Gastroesophageal sphincter (tissue), 4 donors: ENCODE measurements around the gene BBS1. TPM values are rescaled to one million over a fixed set of nuclear protein-coding genes. Genes with fewer than 3 reads are reported as not detected.

Experiments used
- ATAC-seq: fragments of 150-250 bp; one replicate; pipeline ENCODE4 v1.9.1; 2016; ENCODE audit warnings: mild to moderate bottlenecking, moderate library complexity
- H3K27ac ChIP-seq, 4 donors: fragments of 200-600 bp; sonication (generic) in 3 of 4; 1 replicate in 3 of 4; 2 replicates in 1 of 4; pipeline ENCODE4 v1.5.1; 2016 to 2019
- H3K27me3 ChIP-seq: fragments of 200-600 bp; sonication (generic); one replicate; pipeline ENCODE4 v1.5.1; 2019
- H3K36me3 ChIP-seq, 2 donors: fragments of 200-600 bp; sonication (generic); one replicate each; pipeline ENCODE4 v1.5.1; 2019; ENCODE audit warnings: control low read depth in 1 of 2
- H3K4me1 ChIP-seq, 3 donors: fragments of 200-600 bp; sonication (generic); 1 replicate in 2 of 3; 2 replicates in 1 of 3; pipeline ENCODE4 v1.5.1; 2016 to 2019; ENCODE audit warnings: control low read depth in 2 of 3
- H3K4me3 ChIP-seq, 2 donors: fragments of 200-600 bp; sonication (generic); one replicate each; pipeline ENCODE4 v1.5.1; 2019; ENCODE audit warnings: mild to moderate bottlenecking in 1 of 2, moderate library complexity in 1 of 2
- H3K9me3 ChIP-seq, 3 donors: fragments of 200-600 bp; sonication (generic); one replicate each; pipeline ENCODE4 v1.5.1; 2017 to 2019; ENCODE audit warnings: control low read depth in 2 of 3
- CTCF ChIP-seq, 4 experiments: fragments of 200-600 bp in 2 of 4; fragments of 450-650 bp in 2 of 4; sonication (generic) in 1 of 4; IDR thresholded peaks; one replicate each; pipeline ENCODE4 v1.5.1; 2017 to 2019; ENCODE audit warnings: antibody characterized with exemption in 4 of 4, mild to moderate bottlenecking in 2 of 4, moderate library complexity in 2 of 4
- EP300 ChIP-seq: sonication (generic); formaldehyde crosslinking; IDR thresholded peaks from one replicate; pipeline ENCODE4 v1.6.1; 2017; ENCODE audit warnings: antibody characterized with exemption, mild to moderate bottlenecking
- POLR2A ChIP-seq, 2 donors: fragments of 450-650 bp; IDR thresholded peaks; one replicate each; pipeline ENCODE4 v1.6.1; 2017; ENCODE audit warnings: antibody characterized with exemption in 2 of 2, mild to moderate bottlenecking in 2 of 2, moderate library complexity in 1 of 2
- POLR2AphosphoS5 ChIP-seq: sonication (generic); formaldehyde crosslinking; IDR thresholded peaks from one replicate; pipeline ENCODE4 v1.6.1; 2017; ENCODE audit warnings: antibody characterized with exemption
- WGBS, 2 donors: methylation state at CpG; one replicate each; pipeline ENCODE4 v1.1.5; 2018; ENCODE audit warnings: low coverage in 1 of 2; 5-methylcytosine and 5-hydroxymethylcytosine counted together
- total RNA-seq, 4 donors: library from RNA; depleted of rRNA; stranded (reverse); fragments of >200 nt; gene quantifications; one replicate each; pipeline ENCODE4 v1.1.0, GENCODE V29; 2016

BBS1 gene
- total RNA-seq, 4 donors from 2014 or later = 49.2 to 95.1 (median 82.9) TPM

GRCh38 chr11:66545701-66546367, 35.4 kb downstream of the BBS1 start, which contains the start of gene ZDHHC24:
ZDHHC24 (minus strand) TSS chr11:66546048; CDS start chr11:66546003, 45 bp downstream.
- ATAC-seq = peak; percentile 97
- H3K9me3 ChIP-seq = no peaks in the 10 kb centered on the region
- TF ChIP-seq POLR2A (IDR thresholded peaks at IDR 0.05) (peak; percentile 54 to 59), EP300 (no peak), POLR2AphosphoS5 (peak; percentile 71), CTCF (IDR thresholded peaks at IDR 0.05) (no peak)
- H3K4me3 ChIP-seq = peak within 1 kb of the TSS; percentile 84 to 91
- peaks cover 0 to 30% of the 10 kb centered on the region in 2 donors for H3K36me3 ChIP-seq
- H3K27me3 ChIP-seq = no peaks in the 10 kb centered on the region
- H3K4me1 ChIP-seq = peaks cover 3 to 58% (median 18%) of the 10 kb centered on the region in 3 donors
- peak within 1 kb of the TSS; percentile 57 to 87 (median 84) for H3K27ac ChIP-seq
- 0% methylated on average over 1 of the region's 71 CpGs; no CpG with 5 or more reads in 1 of the 2 donors for WGBS, 2 donors

DNA sequence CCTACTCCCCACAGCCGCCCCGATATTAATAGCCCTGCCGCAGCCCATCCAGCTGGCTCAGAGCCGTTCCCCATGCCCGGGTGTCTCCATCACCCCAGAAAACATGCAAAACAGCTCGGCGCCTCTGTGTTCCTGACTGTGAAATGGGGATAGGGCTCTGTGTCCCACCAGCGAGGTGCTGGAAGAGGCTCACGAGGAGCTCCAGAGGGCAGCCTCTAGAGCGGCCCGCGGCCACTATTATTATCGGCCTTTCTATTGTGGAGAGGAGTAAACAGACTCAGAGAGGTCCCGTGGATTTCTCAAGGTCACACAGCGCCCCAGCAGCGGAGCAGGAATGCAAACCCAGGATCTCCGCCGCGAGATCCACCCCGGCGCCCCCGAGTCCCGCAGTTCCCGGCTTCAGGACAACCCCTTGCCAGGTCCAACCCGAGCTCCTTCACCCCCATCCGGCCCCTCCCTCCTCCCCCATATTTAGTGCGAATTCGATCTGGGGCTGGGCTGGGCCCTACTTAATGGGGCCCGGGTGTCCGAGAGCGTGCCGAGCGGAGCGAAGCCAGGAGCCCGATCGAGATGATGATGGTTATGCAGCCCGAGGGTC, 36.0 kb downstream of the BBS1 start, which contains the start of gene ACTN3:
Gene ACTN3 (plus strand): TSS at position 536 of the 598 bp plus-strand sequence. CDS start 35 bp downstream, at position 571.
- 0 to 5% methylated on average over 4 to 7 of the region's 37 CpGs for WGBS, 2 donors
- Histone ChIP-seq H3K9me3 (no peaks in the 10 kb centered on the region), H3K27ac (peak within 1 kb of the TSS; percentile 57 to 87 (median 84)), H3K4me1 (peaks cover 3 to 58% (median 18%) of the 10 kb centered on the region in 3 donors), H3K36me3 (peaks cover 0 to 23% of the 10 kb centered on the region in 2 donors), H3K27me3 (no peaks in the 10 kb centered on the region), H3K4me3 (peak within 1 kb of the TSS; percentile 84 to 91)
- ATAC-seq = peak; percentile 26
- TF ChIP-seq CTCF (IDR thresholded peaks at IDR 0.05) = no peak
- TF ChIP-seq POLR2A (IDR thresholded peaks at IDR 0.05) = no peak
- no peak for TF ChIP-seq EP300
- no peak for TF ChIP-seq POLR2AphosphoS5

- Histone ChIP-seq H3K4me3 (peak overlapping the region in 1 of 2 donors; percentile 91), H3K36me3 (peaks cover 0 to 17% of the 10 kb centered on the region in 2 donors), H3K4me1 (peaks cover 3 to 55% (median 18%) of the 10 kb centered on the region in 3 donors), H3K27ac (peak overlapping the region in 3 of 4 donors; percentile 84 to 87 (median 84)), H3K9me3 (no peaks in the 10 kb centered on the region), H3K27me3 (no peaks in the 10 kb centered on the region)
- no peak for TF ChIP-seq EP300
- no peak for TF ChIP-seq POLR2AphosphoS5
- TF ChIP-seq POLR2A (IDR thresholded peaks at IDR 0.05) = no peak
- no peak for TF ChIP-seq CTCF (IDR thresholded peaks at IDR 0.05)
- no peak for ATAC-seq
- 20 to 52% methylated on average over 1 to 2 of the region's 18 CpGs for WGBS, 2 donors
Observed at GRCh38 chr11:66546966-66547661, 36.7 kb downstream of the BBS1 start.

DNA sequence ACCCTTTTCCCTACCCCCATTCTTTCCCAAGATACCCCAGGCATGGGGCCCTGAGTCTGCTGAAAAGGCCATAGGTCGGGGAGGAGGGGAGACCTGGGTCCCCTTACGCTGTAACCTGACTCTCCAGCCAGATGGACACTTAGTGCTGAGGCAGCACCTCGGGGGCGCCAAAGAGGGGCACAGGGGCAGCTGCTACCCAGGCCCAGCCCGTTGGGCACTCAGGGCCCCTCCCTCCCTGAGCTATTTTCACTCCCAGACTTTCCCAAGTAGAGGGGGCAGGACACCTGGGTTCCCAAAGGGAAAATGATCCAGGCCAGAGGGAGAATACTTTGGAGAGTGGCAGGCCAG, 37.2 kb downstream of the BBS1 start:
- Histone ChIP-seq H3K4me1 (peaks cover 3 to 50% (median 18%) of the 10 kb centered on the region in 3 donors), H3K9me3 (no peaks in the 10 kb centered on the region), H3K4me3 (no peak overlapping the region), H3K27me3 (no peaks in the 10 kb centered on the region), H3K27ac (peak overlapping the region in 2 of 4 donors; percentile 84 to 87), H3K36me3 (peaks cover 0 to 12% of the 10 kb centered on the region in 2 donors)
- WGBS, 2 donors = no CpG with 5 or more reads among the region's 5 CpGs
- ATAC-seq = no peak
- no peak for TF ChIP-seq POLR2AphosphoS5
- TF ChIP-seq EP300 = no peak
- no peak for TF ChIP-seq POLR2A (IDR thresholded peaks at IDR 0.05)
- no peak for TF ChIP-seq CTCF (IDR thresholded peaks at IDR 0.05)
